IMR-90 (cell line): ENCODE measurements around the gene NR1I3. TPM values are rescaled to one million over a fixed set of nuclear protein-coding genes. Genes with fewer than 3 reads are reported as not detected.

Experiments used
- ATAC-seq: fragments of 200-7000 bp; cut with Tn5 transposase; 2 replicates; pipeline ENCODE4 v1.9.1; 2020; ENCODE audit warnings: low read depth, mild to moderate bottlenecking, moderate library complexity
- BruUV-seq: library from RNA; stranded (reverse); fragments of 400-500 nt; replicated peaks from 2 replicates; lab custom pipeline; 2021; lab: Mats Ljungman, UMichigan
- CTCF ChIA-PET: fragments of 300-600 bp; formaldehyde crosslinking; extraction: SDS; loops from one replicate; lab custom pipeline; 2021; ENCODE audit warnings: antibody characterized with exemption; lab: Yijun Ruan, JAX
- POLR2A ChIA-PET: fragments of 300-600 bp; sonication (Branson Sonifier 250); formaldehyde crosslinking; loops from one replicate; lab custom pipeline; 2022; ENCODE audit warnings: antibody characterized with exemption; ENCODE audit not compliant: unreplicated experiment; lab: Charles Lee
- DNase-seq: peaks from one replicate; pipeline ENCODE4 v3.0.0; 2013
- H2AFZ ChIP-seq: replicated peaks from 2 replicates; pipeline ENCODE3; 2013; ENCODE audit warnings: low read length, mild to moderate bottlenecking; ENCODE audit not compliant: poor library complexity
- H2AK5ac ChIP-seq: 2 replicates; pipeline ENCODE4 v1.6.1; 2013; ENCODE audit warnings: low read depth, low read length, inconsistent platforms
- H2AK9ac ChIP-seq: replicated peaks from 2 replicates; pipeline ENCODE3; 2013; ENCODE audit warnings: mild to moderate bottlenecking, low read depth, low read length, moderate library complexity; ENCODE audit not compliant: poor library complexity
- H2BK120ac ChIP-seq: 2 replicates; pipeline ENCODE4 v1.6.1; 2013; ENCODE audit warnings: low read depth, low read length, inconsistent platforms
- H2BK15ac ChIP-seq: 3 replicates; pipeline ENCODE4 v1.6.1; 2013; ENCODE audit warnings: low read depth, low read length, inconsistent platforms
- H2BK20ac ChIP-seq: 2 replicates; pipeline ENCODE4 v1.6.1; 2013; ENCODE audit warnings: low read depth, mild to moderate bottlenecking, inconsistent platforms, low read length, moderate library complexity
- H2BK5ac ChIP-seq: 2 replicates; pipeline ENCODE4 v1.6.1; 2013; ENCODE audit warnings: mild to moderate bottlenecking, low read depth, low read length, inconsistent platforms; ENCODE audit not compliant: poor library complexity, severe bottlenecking
- H3K14ac ChIP-seq: replicated peaks from 2 replicates; pipeline ENCODE4 v1.6.1; 2013; ENCODE audit warnings: low read depth, low read length, inconsistent platforms
- H3K18ac ChIP-seq: 2 replicates; pipeline ENCODE4 v1.6.1; 2013; ENCODE audit warnings: low read depth, low read length, control low read depth
- H3K23ac ChIP-seq: 2 replicates; pipeline ENCODE4 v1.6.1; 2013; ENCODE audit warnings: low read depth, low read length, inconsistent platforms
- H3K27ac ChIP-seq: 2 replicates; pipeline ENCODE4 v1.5.1; 2013; ENCODE audit warnings: mild to moderate bottlenecking, control low read depth, low read length; ENCODE audit not compliant: insufficient read depth
- H3K27me3 ChIP-seq: 2 replicates; pipeline ENCODE4 v1.6.1; 2013; ENCODE audit warnings: low read length; ENCODE audit not compliant: control insufficient read depth, insufficient read depth
- H3K36me3 ChIP-seq: 2 replicates; pipeline ENCODE4 v1.6.1; 2013; ENCODE audit warnings: low read length, mixed read lengths; ENCODE audit not compliant: control insufficient read depth, insufficient read depth
- H3K4ac ChIP-seq: 2 replicates; pipeline ENCODE4 v1.6.1; 2013; ENCODE audit warnings: low read depth, low read length, inconsistent platforms
- H3K4me1 ChIP-seq: 2 replicates; pipeline ENCODE4 v1.6.1; 2013; ENCODE audit warnings: low read length, mixed read lengths; ENCODE audit not compliant: control insufficient read depth, insufficient read depth
- H3K4me2 ChIP-seq: 2 replicates; pipeline ENCODE4 v1.6.1; 2013; ENCODE audit warnings: low read depth, mild to moderate bottlenecking, control low read depth, low read length, moderate library complexity
- H3K4me3 ChIP-seq: 2 replicates; pipeline ENCODE4 v1.5.1; 2013; ENCODE audit warnings: low read depth, mild to moderate bottlenecking, control low read depth, low read length, moderate library complexity; ENCODE audit not compliant: insufficient read depth
- H3K56ac ChIP-seq: 2 replicates; pipeline ENCODE4 v1.6.1; 2013; ENCODE audit warnings: low read length, inconsistent platforms; ENCODE audit not compliant: insufficient read depth; ENCODE audit errors: extremely low read depth
- H3K79me1 ChIP-seq, 2 experiments: 2 replicates each; pipeline ENCODE4 v1.6.1; 2013; ENCODE audit warnings: low read length in 2 of 2, inconsistent platforms in 1 of 2, low read depth in 1 of 2
- H3K9ac ChIP-seq: 2 replicates; pipeline ENCODE4 v1.6.1; 2013; ENCODE audit warnings: low read depth, low read length, control low read depth
- H3K9me1 ChIP-seq: 2 replicates; pipeline ENCODE4 v1.6.1; 2013; ENCODE audit warnings: low read length, inconsistent platforms; ENCODE audit not compliant: insufficient read depth
- H3K9me3 ChIP-seq: 2 replicates; pipeline ENCODE4 v1.6.1; 2013; ENCODE audit warnings: low read length; ENCODE audit not compliant: control insufficient read depth, insufficient read depth
- H4K20me1 ChIP-seq: 2 replicates; pipeline ENCODE4 v1.6.1; 2013; ENCODE audit warnings: low read length, inconsistent platforms; ENCODE audit not compliant: insufficient read depth
- H4K5ac ChIP-seq: 2 replicates; pipeline ENCODE4 v1.6.1; 2013; ENCODE audit warnings: mild to moderate bottlenecking, low read depth, low read length, control low read depth
- H4K8ac ChIP-seq, 2 experiments: 2 replicates each; pipeline ENCODE4 v1.6.1; 2013; ENCODE audit warnings: low read depth in 2 of 2, low read length in 2 of 2, control low read depth in 1 of 2, inconsistent platforms in 1 of 2
- H4K91ac ChIP-seq: 2 replicates; pipeline ENCODE4 v1.6.1; 2013; ENCODE audit warnings: low read depth, low read length, inconsistent platforms; ENCODE audit not compliant: insufficient read depth
- BHLHE40 ChIP-seq: fragments of 150-350 bp; IDR thresholded peaks from 2 replicates; pipeline ENCODE4 v1.6.1; 2016; ENCODE audit warnings: mild to moderate bottlenecking, low read depth, low read length
- CEBPB ChIP-seq: IDR thresholded peaks from 2 replicates; pipeline ENCODE4 v1.6.1; 2012; ENCODE audit warnings: low read depth, low read length, improper control_type of control experiment
- CHD1 ChIP-seq: IDR thresholded peaks from 2 replicates; pipeline ENCODE4 v1.6.1; 2012; ENCODE audit warnings: low read depth, low read length, improper control_type of control experiment
- FOS ChIP-seq: fragments of 150-350 bp; IDR thresholded peaks from 2 replicates; pipeline ENCODE4 v1.6.1; 2016; ENCODE audit warnings: low read depth, low read length
- MAFK ChIP-seq: IDR thresholded peaks from 2 replicates; pipeline ENCODE4 v1.6.1; 2012; ENCODE audit warnings: low read depth, low read length, improper control_type of control experiment
- MAZ ChIP-seq: IDR thresholded peaks from 2 replicates; pipeline ENCODE4 v1.6.1; 2012; ENCODE audit warnings: low read depth, mild to moderate bottlenecking, low read length, improper control_type of control experiment, moderate library complexity, borderline replicate concordance
- MXI1 ChIP-seq: IDR thresholded peaks from 2 replicates; pipeline ENCODE4 v1.6.1; 2012; ENCODE audit warnings: low read depth, mild to moderate bottlenecking, low read length, moderate library complexity, borderline replicate concordance
- NFE2L2 ChIP-seq: fragments of 150-350 bp; IDR thresholded peaks from 2 replicates; pipeline ENCODE4 v1.6.1; 2016; ENCODE audit warnings: low read depth, mild to moderate bottlenecking, low read length
- POLR2A ChIP-seq: IDR thresholded peaks from 2 replicates; pipeline ENCODE4 v1.6.1; 2012; ENCODE audit warnings: mild to moderate bottlenecking, low read depth, low read length
- RCOR1 ChIP-seq: IDR thresholded peaks from 2 replicates; pipeline ENCODE4 v1.6.1; 2012; ENCODE audit warnings: mild to moderate bottlenecking, low read length, improper control_type of control experiment; ENCODE audit not compliant: insufficient replicate concordance
- RFX5 ChIP-seq: IDR thresholded peaks from 2 replicates; pipeline ENCODE4 v1.8.0; 2012; ENCODE audit warnings: low read depth, mild to moderate bottlenecking, low read length, moderate library complexity
- SMC3 ChIP-seq: fragments of 150-350 bp; IDR thresholded peaks from 2 replicates; pipeline ENCODE4 v1.6.1; 2016; ENCODE audit warnings: low read depth, mild to moderate bottlenecking, antibody characterized with exemption, low read length, moderate library complexity
- WGBS, 2 experiments: methylation state at CpG; one replicate each; pipeline versions ENCODE4 v1.1.5 to v1.1.7; 2013; ENCODE audit warnings: missing lambda C conversion rate in 2 of 2; ENCODE audit not compliant: insufficient read length in 1 of 2; ENCODE audit errors: extremely low coverage in 2 of 2; 5-methylcytosine and 5-hydroxymethylcytosine counted together
- dilution Hi-C: fragments of 300-500 bp; cut with HindIII; formaldehyde crosslinking; loops from one replicate; pipeline ENCODE4 v1.14.3; 2018; ENCODE audit warnings: low sequenced_read_pairs; ENCODE audit not compliant: unreplicated experiment
- in situ Hi-C: fragments of 300-500 bp; cut with MboI; formaldehyde crosslinking; loops from 3 replicates; pipeline ENCODE4 v1.14.3; 2019; ENCODE audit warnings: low sequenced_read_pairs, inconsistent platforms, mixed read lengths
- intact Hi-C: fragments of 100-400 bp; cut with micrococcal nuclease; formaldehyde crosslinking; loops from 2 replicates; pipeline ENCODE4 v1.10.0; 2022
- polyA plus RNA-seq, 3 experiments: library from polyadenylated mRNA; depleted of rRNA; stranded (reverse); fragments of >200 nt; gene quantifications; 2 replicates each; pipeline ENCODE4 v1.2.3, GENCODE V29; 2012; ENCODE audit warnings: low replicate concordance in 1 of 3
- total RNA-seq: library from RNA; depleted of rRNA; stranded (reverse); fragments of >200 nt; gene quantifications from 2 replicates; pipeline ENCODE4 v1.2.3, GENCODE V29; 2012
- TF ChIP-seq, protein P1 (sequence below): conservative IDR thresholded peaks from 2 replicates; pipeline ENCODE4 v1.5.1; 2012; ENCODE audit warnings: mild to moderate bottlenecking, low read depth, low read length, improper control_type of control experiment
- TF ChIP-seq, protein P2 (sequence below): fragments of 150-350 bp; IDR thresholded peaks from 2 replicates; pipeline ENCODE4 v1.6.1; 2017; ENCODE audit warnings: mild to moderate bottlenecking, antibody characterized with exemption, low read length, low read depth
- TF ChIP-seq, protein P3 (sequence below): fragments of 150-350 bp; IDR thresholded peaks from 2 replicates; pipeline ENCODE4 v1.6.1; 2016; ENCODE audit warnings: low read depth, mild to moderate bottlenecking, low read length, moderate library complexity, borderline replicate concordance

Gene NR1I3
- total and polyA plus RNA-seq, 2 of the 4 experiments (the other 2 are of a cell fraction): not detected

DNA sequence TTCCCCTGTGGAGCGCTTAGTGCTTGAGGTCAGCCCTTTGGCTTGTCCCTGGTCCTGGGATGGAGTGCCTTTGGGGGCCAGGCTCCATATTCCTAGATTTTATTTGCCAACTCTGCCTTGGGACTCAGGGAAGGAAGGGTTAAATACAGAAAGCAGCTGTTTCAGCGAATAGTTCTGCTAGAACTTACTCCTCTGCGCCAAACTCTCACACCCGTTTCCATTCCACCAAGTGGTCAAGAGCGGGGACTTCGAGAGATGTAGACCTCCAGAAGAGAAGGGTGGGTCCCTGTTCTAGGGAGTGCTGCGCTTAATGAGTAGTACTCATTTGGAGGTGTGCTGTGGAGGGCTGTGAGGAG lies 12.8 kb downstream of the NR1I3 start:
- BruUV-seq: no TSS peak
- DNase-seq (no peak), ATAC-seq (no peak)
- no peak overlapping the region for H3K4me2 ChIP-seq
- peak overlapping the region; percentile 26; the same call in 1 of the 2 replicates for H3K4ac ChIP-seq
- H2BK15ac ChIP-seq: no peak overlapping the region; the same call in 2 of the 3 replicates
- H3K27me3 ChIP-seq: no peaks in the 10 kb centered on the region; the same call in 1 of the 2 replicates
- no peak overlapping the region for H3K4me3 ChIP-seq
- 0 out of 2 replicates have a peak overlapping the region, but pooled peaks have one; percentile 26 for H3K56ac ChIP-seq
- intact Hi-C loops: loop anchor here (1.0 kb wide), 1 partner anchor 33 kb away; no protein-coding TSS in a partner anchor
- WGBS, 2 experiments: no CpG with 5 or more reads among the region's 7 CpGs
- H2BK20ac ChIP-seq: no peak overlapping the region; the same call in 1 of the 2 replicates
- peak overlapping the region; percentile 9; the same call in 1 of the 2 replicates for H3K9ac ChIP-seq
- no peak overlapping the region for H3K23ac ChIP-seq
- ChIA-PET POLR2A (interaction anchor here (0.6 to 0.7 kb wide), 3 partner anchors 23 to 93 kb away, joined by 4 to 7 read pairs (median 6); partner anchors contain the start of gene NDUFS2), CTCF (interaction anchor here (0.6 to 3.2 kb wide), 15 partner anchors 9 to 436 kb away, joined by 3 to 21 read pairs (median 5); partner anchors contain the start of gene NDUFS2)
- peak overlapping the region; percentile 44 for H3K14ac ChIP-seq
- peak overlapping the region; percentile 21; the same call in 1 of the 2 replicates for H2AK5ac ChIP-seq
- dilution Hi-C loops: no loop called here
- peaks cover 15% of the 10 kb centered on the region for H3K36me3 ChIP-seq
- H3K79me1 ChIP-seq: peaks cover 9 to 17% of the 10 kb centered on the region in 2 experiments; a peak in 3 of 4 replicates
- in situ Hi-C loops: loop anchor here (5.0 kb wide), 2 partner anchors 67 to 157 kb away; no protein-coding TSS in a partner anchor
- H2BK5ac ChIP-seq: no peak overlapping the region
- H2BK120ac ChIP-seq: 0 out of 2 replicates have a peak overlapping the region, but pooled peaks have one; percentile 20
- H3K9me3 ChIP-seq: no peaks in the 10 kb centered on the region
- peak overlapping the region; percentile 28; the same call in 1 of the 2 replicates for H4K5ac ChIP-seq
- H4K91ac ChIP-seq: peak overlapping the region; percentile 7; the same call in 1 of the 2 replicates
- no peak overlapping the region for H3K27ac ChIP-seq
- H3K9me1 ChIP-seq: peaks cover 3% of the 10 kb centered on the region; the same call in 1 of the 2 replicates
- peak overlapping the region; percentile 75 to 86 for H4K8ac ChIP-seq
- no peaks in the 10 kb centered on the region for H4K20me1 ChIP-seq
- peaks cover 9% of the 10 kb centered on the region; the same call in 1 of the 2 replicates for H3K4me1 ChIP-seq
- H2AK9ac ChIP-seq: peak overlapping the region; percentile 60
- no peak overlapping the region for H3K18ac ChIP-seq
- H2AFZ ChIP-seq: peak overlapping the region; percentile 94
- TF ChIP-seq MAFK (no peak), RFX5 (no peak), CHD1 (no peak), POLR2A (no peak), BHLHE40 (no peak), NFE2L2 (no peak), RCOR1 (no peak), SMC3 (no peak), MXI1 (no peak), MAZ (no peak), FOS (no peak), CEBPB (no peak)
- TF ChIP-seq, protein P1, sequence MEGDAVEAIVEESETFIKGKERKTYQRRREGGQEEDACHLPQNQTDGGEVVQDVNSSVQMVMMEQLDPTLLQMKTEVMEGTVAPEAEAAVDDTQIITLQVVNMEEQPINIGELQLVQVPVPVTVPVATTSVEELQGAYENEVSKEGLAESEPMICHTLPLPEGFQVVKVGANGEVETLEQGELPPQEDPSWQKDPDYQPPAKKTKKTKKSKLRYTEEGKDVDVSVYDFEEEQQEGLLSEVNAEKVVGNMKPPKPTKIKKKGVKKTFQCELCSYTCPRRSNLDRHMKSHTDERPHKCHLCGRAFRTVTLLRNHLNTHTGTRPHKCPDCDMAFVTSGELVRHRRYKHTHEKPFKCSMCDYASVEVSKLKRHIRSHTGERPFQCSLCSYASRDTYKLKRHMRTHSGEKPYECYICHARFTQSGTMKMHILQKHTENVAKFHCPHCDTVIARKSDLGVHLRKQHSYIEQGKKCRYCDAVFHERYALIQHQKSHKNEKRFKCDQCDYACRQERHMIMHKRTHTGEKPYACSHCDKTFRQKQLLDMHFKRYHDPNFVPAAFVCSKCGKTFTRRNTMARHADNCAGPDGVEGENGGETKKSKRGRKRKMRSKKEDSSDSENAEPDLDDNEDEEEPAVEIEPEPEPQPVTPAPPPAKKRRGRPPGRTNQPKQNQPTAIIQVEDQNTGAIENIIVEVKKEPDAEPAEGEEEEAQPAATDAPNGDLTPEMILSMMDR: no peak
- TF ChIP-seq, protein P2, sequence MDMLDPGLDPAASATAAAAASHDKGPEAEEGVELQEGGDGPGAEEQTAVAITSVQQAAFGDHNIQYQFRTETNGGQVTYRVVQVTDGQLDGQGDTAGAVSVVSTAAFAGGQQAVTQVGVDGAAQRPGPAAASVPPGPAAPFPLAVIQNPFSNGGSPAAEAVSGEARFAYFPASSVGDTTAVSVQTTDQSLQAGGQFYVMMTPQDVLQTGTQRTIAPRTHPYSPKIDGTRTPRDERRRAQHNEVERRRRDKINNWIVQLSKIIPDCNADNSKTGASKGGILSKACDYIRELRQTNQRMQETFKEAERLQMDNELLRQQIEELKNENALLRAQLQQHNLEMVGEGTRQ: no peak
- TF ChIP-seq, protein P3, sequence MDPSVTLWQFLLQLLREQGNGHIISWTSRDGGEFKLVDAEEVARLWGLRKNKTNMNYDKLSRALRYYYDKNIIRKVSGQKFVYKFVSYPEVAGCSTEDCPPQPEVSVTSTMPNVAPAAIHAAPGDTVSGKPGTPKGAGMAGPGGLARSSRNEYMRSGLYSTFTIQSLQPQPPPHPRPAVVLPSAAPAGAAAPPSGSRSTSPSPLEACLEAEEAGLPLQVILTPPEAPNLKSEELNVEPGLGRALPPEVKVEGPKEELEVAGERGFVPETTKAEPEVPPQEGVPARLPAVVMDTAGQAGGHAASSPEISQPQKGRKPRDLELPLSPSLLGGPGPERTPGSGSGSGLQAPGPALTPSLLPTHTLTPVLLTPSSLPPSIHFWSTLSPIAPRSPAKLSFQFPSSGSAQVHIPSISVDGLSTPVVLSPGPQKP: no peak
